Measurements from ENCODE around the gene GAB3. TPM values are rescaled to one million over a fixed set of nuclear protein-coding genes. Genes with fewer than 3 reads are reported as not detected.

Gene GAB3
- total RNA-seq, 1 donor from 2014 or later = 1.7 TPM

GRCh38 chrX:154652311-154653047, 98.4 kb downstream of the GAB3 start:
- H3K9ac ChIP-seq (ENCODE audit: low read length) = no peak overlapping the region
- H3K4me1 ChIP-seq (ENCODE audit: insufficient read depth, low read length) = no peaks in the 10 kb centered on the region
- no peaks in the 10 kb centered on the region for H3K36me3 ChIP-seq (ENCODE audit: insufficient read depth, low read length)
- H3K27ac Mint-ChIP-seq (ENCODE audit: unreplicated experiment) = no peak overlapping the region
- H4K20me1 ChIP-seq (ENCODE audit: insufficient read depth, low read length) = no peaks in the 10 kb centered on the region
- H3K4me1 Mint-ChIP-seq (ENCODE audit: low read depth, unreplicated experiment) = no peaks in the 10 kb centered on the region
- no peak for FAIRE-seq
- H3K9me3 Mint-ChIP-seq (ENCODE audit: unreplicated experiment) = peaks cover 2% of the 10 kb centered on the region
- no peak overlapping the region for H3K4me3 Mint-ChIP-seq (ENCODE audit: unreplicated experiment)
- no peaks in the 10 kb centered on the region for H3K9me3 ChIP-seq (ENCODE audit: insufficient read depth, low read depth, low read length)
- no peaks in the 10 kb centered on the region for H3K79me2 ChIP-seq (ENCODE audit: insufficient read depth, low read length)
- H3K27me3 ChIP-seq (ENCODE audit: insufficient read depth, low read length) = no peaks in the 10 kb centered on the region
- no peak for TF ChIP-seq CTCF (IDR thresholded peaks at IDR 0.05; ENCODE audit: insufficient read depth, low read depth, low read length)
- no peak for TF ChIP-seq EZH2 (IDR thresholded peaks at IDR 0.05; ENCODE audit: insufficient read depth, low read length)
- H3K27ac ChIP-seq (ENCODE audit: low read depth, low read length) = no peak overlapping the region
- no peak for DNase-seq (ENCODE audit: low read depth)
- H3K4me3 ChIP-seq (ENCODE audit: insufficient read depth, low read depth, low read length) = no peak overlapping the region
- no peak overlapping the region for H3K4me2 ChIP-seq (ENCODE audit: low read length)
- H2AFZ ChIP-seq (ENCODE audit: low read depth, low read length) = no peak overlapping the region
- no peaks in the 10 kb centered on the region for H3K36me3 Mint-ChIP-seq (ENCODE audit: low read depth, unreplicated experiment)
- peaks cover 5% of the 10 kb centered on the region for H3K27me3 Mint-ChIP-seq (ENCODE audit: low read depth, unreplicated experiment)

- Histone ChIP-seq H3K27ac (ENCODE audit: low read depth, low read length) (no peak overlapping the region), H3K4me1 (ENCODE audit: insufficient read depth, low read length) (no peaks in the 10 kb centered on the region), H3K4me3 (ENCODE audit: insufficient read depth, low read depth, low read length) (no peak overlapping the region), H3K9me3 (ENCODE audit: insufficient read depth, low read depth, low read length) (no peaks in the 10 kb centered on the region), H3K9ac (ENCODE audit: low read length) (no peak overlapping the region), H3K4me2 (ENCODE audit: low read length) (no peak overlapping the region), H4K20me1 (ENCODE audit: insufficient read depth, low read length) (no peaks in the 10 kb centered on the region), H2AFZ (ENCODE audit: low read depth, low read length) (no peak overlapping the region), H3K27me3 (ENCODE audit: insufficient read depth, low read length) (no peaks in the 10 kb centered on the region), H3K79me2 (ENCODE audit: insufficient read depth, low read length) (no peaks in the 10 kb centered on the region), H3K36me3 (ENCODE audit: insufficient read depth, low read length) (no peaks in the 10 kb centered on the region)
- FAIRE-seq = no peak
- TF ChIP-seq EZH2 (IDR thresholded peaks at IDR 0.05; ENCODE audit: insufficient read depth, low read length) (no peak), CTCF (IDR thresholded peaks at IDR 0.05; ENCODE audit: insufficient read depth, low read depth, low read length) (no peak)
- H3K4me3 Mint-ChIP-seq (ENCODE audit: unreplicated experiment) = no peak overlapping the region
- no peak for DNase-seq (ENCODE audit: low read depth)
- H3K36me3 Mint-ChIP-seq (ENCODE audit: low read depth, unreplicated experiment) = no peaks in the 10 kb centered on the region
- peaks cover 2% of the 10 kb centered on the region for H3K9me3 Mint-ChIP-seq (ENCODE audit: unreplicated experiment)
- peaks cover 3% of the 10 kb centered on the region for H3K27me3 Mint-ChIP-seq (ENCODE audit: low read depth, unreplicated experiment)
- H3K4me1 Mint-ChIP-seq (ENCODE audit: low read depth, unreplicated experiment) = no peaks in the 10 kb centered on the region
- H3K27ac Mint-ChIP-seq (ENCODE audit: unreplicated experiment) = no peak overlapping the region
Observed at GRCh38 chrX:154650221-154650510, 100.7 kb downstream of the GAB3 start.

- no peaks in the 10 kb centered on the region for H3K4me1 ChIP-seq (ENCODE audit: insufficient read depth, low read length)
- H3K27me3 Mint-ChIP-seq (ENCODE audit: low read depth, unreplicated experiment) = peaks cover 3% of the 10 kb centered on the region
- no peak overlapping the region for H3K27ac Mint-ChIP-seq (ENCODE audit: unreplicated experiment)
- no peak overlapping the region for H3K4me2 ChIP-seq (ENCODE audit: low read length)
- H3K4me3 ChIP-seq (ENCODE audit: insufficient read depth, low read depth, low read length) = no peak overlapping the region
- no peaks in the 10 kb centered on the region for H3K9me3 ChIP-seq (ENCODE audit: insufficient read depth, low read depth, low read length)
- H2AFZ ChIP-seq (ENCODE audit: low read depth, low read length) = no peak overlapping the region
- DNase-seq (ENCODE audit: low read depth) = no peak
- no peaks in the 10 kb centered on the region for H3K9me3 Mint-ChIP-seq (ENCODE audit: unreplicated experiment)
- no peaks in the 10 kb centered on the region for H3K79me2 ChIP-seq (ENCODE audit: insufficient read depth, low read length)
- H3K36me3 ChIP-seq (ENCODE audit: insufficient read depth, low read length) = no peaks in the 10 kb centered on the region
- H3K4me3 Mint-ChIP-seq (ENCODE audit: unreplicated experiment) = no peak overlapping the region
- no peak overlapping the region for H3K27ac ChIP-seq (ENCODE audit: low read depth, low read length)
- H3K36me3 Mint-ChIP-seq (ENCODE audit: low read depth, unreplicated experiment) = no peaks in the 10 kb centered on the region
- no peak overlapping the region for H3K9ac ChIP-seq (ENCODE audit: low read length)
- H3K4me1 Mint-ChIP-seq (ENCODE audit: low read depth, unreplicated experiment) = no peaks in the 10 kb centered on the region
- FAIRE-seq = no peak
- no peaks in the 10 kb centered on the region for H3K27me3 ChIP-seq (ENCODE audit: insufficient read depth, low read length)
- TF ChIP-seq EZH2 (IDR thresholded peaks at IDR 0.05; ENCODE audit: insufficient read depth, low read length) = no peak
- TF ChIP-seq CTCF (IDR thresholded peaks at IDR 0.05; ENCODE audit: insufficient read depth, low read depth, low read length) = no peak
- no peaks in the 10 kb centered on the region for H4K20me1 ChIP-seq (ENCODE audit: insufficient read depth, low read length)
Observed at GRCh38 chrX:154649503-154650220, 101.2 kb downstream of the GAB3 start.

Data from astrocyte (in vitro differentiated cells and primary cell).